Measurements from ENCODE around the gene RAB11FIP3. TPM values are rescaled to one million over a fixed set of nuclear protein-coding genes. Genes with fewer than 3 reads are reported as not detected.

Gene RAB11FIP3
- total RNA-seq, 1 donor from 2014 or later: 27.4 TPM

DNA sequence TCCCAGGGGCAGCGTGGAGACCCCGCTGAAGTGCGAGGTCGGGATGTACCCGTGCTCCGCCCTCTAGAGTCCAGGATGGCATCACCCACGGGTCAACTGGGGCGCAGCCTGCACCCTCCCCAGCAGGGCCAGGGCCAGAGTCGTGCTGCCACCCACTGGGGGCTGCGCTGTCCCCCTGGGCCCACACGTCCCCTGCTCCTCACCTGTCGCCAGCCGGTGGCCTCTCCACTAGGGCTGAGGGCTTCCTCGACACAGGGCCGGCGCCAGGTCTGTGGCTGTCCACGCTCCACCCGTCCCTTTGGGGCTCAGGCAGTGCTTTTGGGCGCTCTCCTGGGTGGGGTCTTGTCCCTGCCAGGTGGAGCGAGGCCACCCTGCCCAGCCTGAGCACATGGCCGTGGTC lies 123.1 kb downstream of the RAB11FIP3 start:
- TF ChIP-seq, protein P1, sequence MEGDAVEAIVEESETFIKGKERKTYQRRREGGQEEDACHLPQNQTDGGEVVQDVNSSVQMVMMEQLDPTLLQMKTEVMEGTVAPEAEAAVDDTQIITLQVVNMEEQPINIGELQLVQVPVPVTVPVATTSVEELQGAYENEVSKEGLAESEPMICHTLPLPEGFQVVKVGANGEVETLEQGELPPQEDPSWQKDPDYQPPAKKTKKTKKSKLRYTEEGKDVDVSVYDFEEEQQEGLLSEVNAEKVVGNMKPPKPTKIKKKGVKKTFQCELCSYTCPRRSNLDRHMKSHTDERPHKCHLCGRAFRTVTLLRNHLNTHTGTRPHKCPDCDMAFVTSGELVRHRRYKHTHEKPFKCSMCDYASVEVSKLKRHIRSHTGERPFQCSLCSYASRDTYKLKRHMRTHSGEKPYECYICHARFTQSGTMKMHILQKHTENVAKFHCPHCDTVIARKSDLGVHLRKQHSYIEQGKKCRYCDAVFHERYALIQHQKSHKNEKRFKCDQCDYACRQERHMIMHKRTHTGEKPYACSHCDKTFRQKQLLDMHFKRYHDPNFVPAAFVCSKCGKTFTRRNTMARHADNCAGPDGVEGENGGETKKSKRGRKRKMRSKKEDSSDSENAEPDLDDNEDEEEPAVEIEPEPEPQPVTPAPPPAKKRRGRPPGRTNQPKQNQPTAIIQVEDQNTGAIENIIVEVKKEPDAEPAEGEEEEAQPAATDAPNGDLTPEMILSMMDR (IDR thresholded peaks at IDR 0.05; ENCODE audit: borderline replicate concordance): no peak
- Histone ChIP-seq H3K27me3 (ENCODE audit: low read depth) (no peaks in the 10 kb centered on the region), H3K27ac (replicated peaks) (no peak overlapping the region), H3K4me1 (no peaks in the 10 kb centered on the region), H3K36me3 (peaks cover 48% of the 10 kb centered on the region), H3K4me3 (no peak overlapping the region), H3K9me3 (replicated peaks) (no peaks in the 10 kb centered on the region)
- intact Hi-C loops (cut with micrococcal nuclease): no loop called here
- DNase-seq: no peak

DNA sequence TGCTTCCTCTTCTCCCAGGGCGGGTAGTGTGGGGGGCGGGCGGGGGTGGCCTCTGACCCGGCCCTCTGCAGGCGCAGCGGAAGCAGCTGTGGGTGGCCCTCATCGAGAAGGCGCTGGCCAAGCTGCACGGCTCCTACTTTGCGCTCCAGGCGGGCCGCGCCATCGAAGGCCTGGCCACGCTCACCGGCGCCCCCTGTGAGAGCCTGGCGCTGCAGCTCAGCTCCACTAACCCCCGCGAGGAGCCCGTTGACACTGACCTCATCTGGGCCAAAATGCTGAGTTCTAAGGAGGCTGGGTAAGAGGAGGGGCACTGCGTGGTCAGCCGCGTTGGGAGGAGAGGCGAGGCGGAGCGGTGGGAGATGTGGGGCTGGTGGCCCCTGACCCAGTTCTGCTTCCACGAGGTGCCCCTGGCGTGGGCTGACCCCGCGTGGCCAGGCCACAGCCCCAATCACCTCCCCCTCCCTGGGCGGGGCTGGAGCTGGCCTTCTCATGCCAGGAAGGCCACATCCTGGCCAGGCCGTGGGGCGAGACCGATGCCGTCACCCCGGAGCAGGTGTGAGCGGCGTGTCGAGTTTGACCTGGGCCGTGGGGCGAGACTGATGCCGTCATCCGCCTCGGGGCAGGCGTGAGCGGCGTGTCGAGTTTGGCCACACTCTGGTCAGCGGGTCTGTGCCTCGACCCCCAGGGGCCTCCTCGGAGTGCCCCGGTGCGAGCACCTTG lies 124.3 kb downstream of the RAB11FIP3 start:
- no peak for DNase-seq
- Histone ChIP-seq H3K4me1 (no peaks in the 10 kb centered on the region), H3K9me3 (replicated peaks) (no peaks in the 10 kb centered on the region), H3K4me3 (no peak overlapping the region), H3K27me3 (ENCODE audit: low read depth) (no peaks in the 10 kb centered on the region), H3K36me3 (peaks cover 54% of the 10 kb centered on the region), H3K27ac (replicated peaks) (no peak overlapping the region)
- TF ChIP-seq, protein P1 (IDR thresholded peaks at IDR 0.05; ENCODE audit: borderline replicate concordance): no peak
- intact Hi-C loops (cut with micrococcal nuclease): no loop called here

DNA sequence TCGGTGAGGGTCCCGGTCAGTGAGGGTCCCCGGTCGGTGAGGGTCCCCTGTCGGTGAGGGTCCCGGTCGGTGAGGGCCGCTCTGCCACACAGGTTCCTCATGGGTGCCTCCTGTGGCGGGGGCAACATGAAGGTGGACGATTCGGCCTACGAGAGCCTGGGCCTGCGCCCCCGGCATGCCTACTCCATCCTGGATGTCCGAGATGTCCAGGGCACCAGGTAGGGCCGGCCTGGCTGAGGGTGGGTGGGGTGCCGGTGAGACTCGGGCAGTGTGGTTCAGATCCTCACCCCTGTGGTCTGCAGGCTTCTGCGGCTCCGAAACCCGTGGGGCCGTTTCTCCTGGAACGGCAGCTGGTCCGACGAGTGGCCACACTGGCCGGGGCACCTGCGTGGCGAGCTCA lies 125.8 kb downstream of the RAB11FIP3 start:
- H3K27ac ChIP-seq (replicated peaks): no peak overlapping the region
- intact Hi-C loops (cut with micrococcal nuclease): no loop called here
- no peaks in the 10 kb centered on the region for H3K9me3 ChIP-seq (replicated peaks)
- DNase-seq: no peak
- H3K27me3 ChIP-seq (ENCODE audit: low read depth): no peaks in the 10 kb centered on the region
- TF ChIP-seq, protein P1 (IDR thresholded peaks at IDR 0.05; ENCODE audit: borderline replicate concordance): no peak
- peaks cover 54% of the 10 kb centered on the region for H3K36me3 ChIP-seq
- no peak overlapping the region for H3K4me3 ChIP-seq
- no peaks in the 10 kb centered on the region for H3K4me1 ChIP-seq

DNA sequence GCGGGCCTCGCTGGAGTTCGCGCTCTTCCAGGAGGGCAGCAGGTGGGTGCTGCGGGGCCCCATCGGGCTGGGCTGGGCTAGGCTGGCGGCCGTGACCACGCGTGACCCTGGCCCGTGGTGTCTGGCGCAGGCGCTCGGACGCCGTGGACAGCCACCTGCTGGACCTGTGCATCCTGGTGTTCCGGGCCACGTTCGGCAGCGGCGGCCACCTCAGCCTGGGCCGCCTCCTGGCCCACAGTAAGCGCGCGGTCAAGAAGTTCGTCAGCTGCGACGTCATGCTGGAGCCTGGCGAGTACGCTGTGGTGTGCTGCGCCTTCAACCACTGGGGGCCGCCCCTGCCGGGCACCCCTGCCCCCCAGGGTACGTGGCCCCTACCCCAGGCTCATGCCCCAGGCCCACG lies 126.7 kb downstream of the RAB11FIP3 start:
- TF ChIP-seq, protein P1 (IDR thresholded peaks at IDR 0.05; ENCODE audit: borderline replicate concordance): no peak
- intact Hi-C loops (cut with micrococcal nuclease): no loop called here
- no peak for DNase-seq
- no peaks in the 10 kb centered on the region for H3K4me1 ChIP-seq
- H3K36me3 ChIP-seq: peaks cover 54% of the 10 kb centered on the region
- no peaks in the 10 kb centered on the region for H3K27me3 ChIP-seq (ENCODE audit: low read depth)
- no peak overlapping the region for H3K27ac ChIP-seq (replicated peaks)
- no peaks in the 10 kb centered on the region for H3K9me3 ChIP-seq (replicated peaks)
- no peak overlapping the region for H3K4me3 ChIP-seq

DNA sequence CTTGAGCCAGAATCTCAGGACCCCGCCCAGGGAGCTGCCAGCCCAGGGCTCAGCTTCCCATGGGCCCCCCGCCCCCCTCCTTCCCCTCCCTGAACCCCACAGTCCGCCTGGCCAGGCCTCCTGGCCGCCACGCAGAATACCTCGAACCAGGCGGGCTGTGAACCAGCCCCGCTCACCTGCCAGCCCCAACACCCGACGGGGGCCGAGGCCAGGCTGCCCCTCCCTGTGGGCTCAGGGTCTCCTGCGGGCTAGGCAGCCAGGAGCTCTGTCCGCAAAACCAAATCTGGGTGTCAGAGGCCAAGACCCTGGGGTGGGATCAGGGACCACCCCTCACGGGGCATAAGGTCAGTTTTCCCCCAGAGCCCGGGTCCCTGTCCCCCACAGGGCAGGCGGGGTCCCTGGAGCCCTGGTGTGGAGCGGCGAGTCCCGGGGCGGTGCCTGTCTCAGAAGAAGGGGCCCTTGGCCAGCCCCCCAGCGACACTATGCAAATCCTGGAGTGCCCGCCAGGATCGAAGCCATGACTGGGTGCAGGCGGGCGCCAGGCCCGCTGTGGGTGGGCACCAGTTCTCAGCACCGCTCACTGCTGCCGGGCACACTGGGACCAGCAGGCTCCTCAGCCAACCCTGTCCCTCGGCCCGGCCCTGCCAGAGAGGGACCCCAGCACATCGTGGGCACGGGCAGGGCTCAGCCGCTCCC lies 128.3 kb downstream of the RAB11FIP3 start:
- no peak overlapping the region for H3K27ac ChIP-seq (replicated peaks)
- peaks cover 13% of the 10 kb centered on the region for H3K27me3 ChIP-seq (ENCODE audit: low read depth)
- intact Hi-C loops (cut with micrococcal nuclease): no loop called here
- no peak for DNase-seq
- no peak overlapping the region for H3K4me3 ChIP-seq
- peaks cover 41% of the 10 kb centered on the region for H3K36me3 ChIP-seq
- no peaks in the 10 kb centered on the region for H3K9me3 ChIP-seq (replicated peaks)
- TF ChIP-seq, protein P1 (IDR thresholded peaks at IDR 0.05; ENCODE audit: borderline replicate concordance): no peak
- peaks cover 1% of the 10 kb centered on the region for H3K4me1 ChIP-seq
